WTC11 (cell line): Measurements from ENCODE around the gene HOMER1. TPM values are rescaled to one million over a fixed set of nuclear protein-coding genes. Genes with fewer than 3 reads are reported as not detected.

ENCODE experiments used
- ATAC-seq: fragments of 200-7000 bp; cut with Tn5 transposase; 2 replicates; pipeline ENCODE4 v1.10.0; 2021; ENCODE audit warnings: mild to moderate bottlenecking, moderate library complexity
- CTCF ChIA-PET: fragments of 300-600 bp; sonication (Branson Sonifier 250); formaldehyde crosslinking; loops from one replicate; lab custom pipeline; 2021; ENCODE audit warnings: antibody characterized with exemption; lab: Charles Lee
- POLR2A ChIA-PET: fragments of 350-600 bp; sonication (Branson Sonifier 250); formaldehyde crosslinking; loops from one replicate; lab custom pipeline; 2021; ENCODE audit warnings: antibody characterized with exemption; lab: Charles Lee
- DNase-seq: peaks from one replicate; pipeline ENCODE4 v3.0.0; 2021; ENCODE audit warnings: low spot score
- H3K27ac Mint-ChIP-seq: 2 replicates; pipeline ENCODE4 v1.8.0; 2021; ENCODE audit warnings: mixed read lengths
- H3K27me3 Mint-ChIP-seq: 2 replicates; pipeline ENCODE4 v1.8.0; 2021; ENCODE audit warnings: low read depth, mild to moderate bottlenecking, moderate library complexity, mixed read lengths
- H3K36me3 Mint-ChIP-seq: 2 replicates; pipeline ENCODE4 v1.8.0; 2021; ENCODE audit warnings: mixed read lengths
- H3K4me1 Mint-ChIP-seq: 2 replicates; pipeline ENCODE4 v1.8.0; 2022; ENCODE audit warnings: mixed read lengths
- H3K4me3 Mint-ChIP-seq: 2 replicates; pipeline ENCODE4 v1.8.0; 2021; ENCODE audit warnings: mild to moderate bottlenecking, moderate library complexity, mixed read lengths
- H3K9me3 Mint-ChIP-seq: 2 replicates; pipeline ENCODE4 v1.8.0; 2021; ENCODE audit warnings: mixed read lengths
- CBFB ChIP-seq: sonication (generic); formaldehyde crosslinking; IDR thresholded peaks from 2 replicates; pipeline ENCODE4 v1.8.1; 2022; ENCODE audit warnings: mild to moderate bottlenecking, low read depth, missing genetic modification reagents
- CDX4 ChIP-seq: fragments of 250-450 bp; sonication (Bioruptor Pico); IDR thresholded peaks from 2 replicates; pipeline ENCODE4 v1.9.0; 2021; ENCODE audit warnings: moderate library complexity, mild to moderate bottlenecking, inconsistent platforms, borderline replicate concordance
- CTCF ChIP-seq: fragments of 200-600 bp; IDR thresholded peaks from 2 replicates; pipeline ENCODE4 v1.8.0; 2022; ENCODE audit warnings: antibody characterized with exemption
- FOXJ3 ChIP-seq: sonication (generic); formaldehyde crosslinking; IDR thresholded peaks from 2 replicates; pipeline ENCODE4 v1.9.0; 2021; ENCODE audit warnings: missing genetic modification reagents, mild to moderate bottlenecking, borderline replicate concordance
- IRF2 ChIP-seq: sonication (generic); formaldehyde crosslinking; IDR thresholded peaks from 2 replicates; pipeline ENCODE4 v1.8.0; 2022; ENCODE audit warnings: low read depth, missing genetic modification reagents, borderline replicate concordance
- KAT7 ChIP-seq: sonication (generic); formaldehyde crosslinking; IDR thresholded peaks from 2 replicates; pipeline ENCODE4 v1.8.1; 2023; ENCODE audit warnings: missing genetic modification reagents, mild to moderate bottlenecking, borderline replicate concordance
- MLX ChIP-seq: sonication (generic); formaldehyde crosslinking; IDR thresholded peaks from 2 replicates; pipeline ENCODE4 v1.8.1; 2023; ENCODE audit warnings: mild to moderate bottlenecking, missing genetic modification reagents, moderate library complexity
- MYBL2 ChIP-seq: sonication (generic); formaldehyde crosslinking; IDR thresholded peaks from 2 replicates; pipeline ENCODE4 v1.8.1; 2023; ENCODE audit warnings: mild to moderate bottlenecking, moderate library complexity, missing genetic modification reagents
- NFATC4 ChIP-seq: fragments of 250-450 bp; sonication (Bioruptor Pico); IDR thresholded peaks from 2 replicates; pipeline ENCODE4 v1.9.0; 2021; ENCODE audit warnings: mild to moderate bottlenecking
- NR2C2 ChIP-seq: sonication (generic); formaldehyde crosslinking; IDR thresholded peaks from 2 replicates; pipeline ENCODE4 v1.8.0; 2022; ENCODE audit warnings: mild to moderate bottlenecking, missing genetic modification reagents
- STAT6 ChIP-seq: sonication (generic); formaldehyde crosslinking; conservative IDR thresholded peaks from 2 replicates; pipeline ENCODE4 v1.8.1; 2023; ENCODE audit warnings: mild to moderate bottlenecking, low read depth, missing genetic modification reagents, moderate library complexity
- USF2 ChIP-seq: sonication (generic); formaldehyde crosslinking; IDR thresholded peaks from 2 replicates; pipeline ENCODE4 v1.8.1; 2023; ENCODE audit warnings: mild to moderate bottlenecking, missing genetic modification reagents, moderate library complexity
- ZNF219 ChIP-seq: sonication (generic); formaldehyde crosslinking; IDR thresholded peaks from 2 replicates; pipeline ENCODE4 v1.8.0; 2023; ENCODE audit warnings: missing genetic modification reagents, mild to moderate bottlenecking, borderline replicate concordance
- ZNF317 ChIP-seq: sonication (generic); formaldehyde crosslinking; IDR thresholded peaks from 2 replicates; pipeline ENCODE4 v1.8.1; 2023; ENCODE audit warnings: low read depth, mild to moderate bottlenecking, moderate library complexity, missing genetic modification reagents, borderline replicate concordance
- ZNF423 ChIP-seq: fragments of 250-450 bp; sonication (Bioruptor Pico); IDR thresholded peaks from 2 replicates; pipeline ENCODE4 v2.1.2; 2022; ENCODE audit warnings: mild to moderate bottlenecking, moderate library complexity
- ZNF532 ChIP-seq: fragments of 250-450 bp; sonication (Bioruptor Pico); IDR thresholded peaks from 2 replicates; pipeline ENCODE4 v1.9.0; 2021; ENCODE audit warnings: mild to moderate bottlenecking, borderline replicate concordance
- total RNA-seq: library from RNA; stranded (reverse); gene quantifications from 3 replicates; pipeline ENCODE4 v1.2.3, GENCODE V29; 2021

HOMER1 gene
- total RNA-seq, 1 experiment from 2014 or later: 37.6 TPM

GRCh38 chr5:79395296-79395695 is 118.6 kb downstream of the HOMER1 start:
- Mint-ChIP-seq H3K4me1 (peaks cover 8% of the 10 kb centered on the region), H3K27ac (peak overlapping the region; percentile 37)
- TF ChIP-seq NFATC4 (no peak), CBFB (CRISPR knock-in tag) (no peak), USF2 (no peak), MYBL2 (CRISPR knock-in tag) (no peak), STAT6 (no peak), ZNF532 (CRISPR knock-in tag) (no peak), NR2C2 (CRISPR knock-in tag) (no peak), CTCF (no peak), ZNF423 (CRISPR knock-in tag) (no peak), ZNF317 (CRISPR knock-in tag) (no peak), ZNF219 (CRISPR knock-in tag) (no peak), KAT7 (CRISPR knock-in tag) (no peak), IRF2 (CRISPR knock-in tag) (no peak), MLX (CRISPR knock-in tag) (no peak), CDX4 (CRISPR knock-in tag) (no peak), FOXJ3 (no peak)
- TF ChIP-seq, all 79 proteins: peak for 0
- no peak overlapping the region for H3K4me3 Mint-ChIP-seq
- DNase-seq: no peak
- H3K9me3 Mint-ChIP-seq: no peaks in the 10 kb centered on the region
- CTCF ChIA-PET: no interaction called here
- no peaks in the 10 kb centered on the region for H3K27me3 Mint-ChIP-seq
- no peak for ATAC-seq
- POLR2A ChIA-PET: no interaction called here
- H3K36me3 Mint-ChIP-seq: peaks cover 7% of the 10 kb centered on the region
